Neural progenitor cell (in vitro differentiated cells): Measurements from ENCODE around the gene HADHB. TPM values are rescaled to one million over a fixed set of nuclear protein-coding genes. Genes with fewer than 3 reads are reported as not detected.

Experiments
- DNase-seq: peaks from one replicate; pipeline ENCODE4 v3.0.0-alpha.2; 2016; ENCODE audit warnings: low spot score
- H2AFZ ChIP-seq: fragments of 200-600 bp; sonication (generic); replicated peaks from 2 replicates; pipeline ENCODE4 v1.6.1; 2016; ENCODE audit warnings: antibody characterized with exemption
- H3F3A ChIP-seq: fragments of 200-600 bp; sonication (generic); 2 replicates; pipeline ENCODE4 v1.6.1; 2016; ENCODE audit warnings: antibody characterized with exemption, low read depth
- H3K27ac ChIP-seq: fragments of 200-600 bp; sonication (generic); 2 replicates; pipeline ENCODE4 v1.5.1; 2016; ENCODE audit warnings: mild to moderate bottlenecking
- H3K27me3 ChIP-seq: fragments of 200-600 bp; sonication (generic); 2 replicates; pipeline ENCODE4 v1.6.1; 2016; ENCODE audit warnings: mild to moderate bottlenecking, moderate library complexity
- H3K36me3 ChIP-seq: fragments of 200-600 bp; sonication (generic); 2 replicates; pipeline ENCODE4 v1.5.1; 2016
- H3K4me1 ChIP-seq: fragments of 200-600 bp; sonication (generic); 2 replicates; pipeline ENCODE4 v1.6.1; 2016; ENCODE audit warnings: mixed run types
- H3K4me2 ChIP-seq: fragments of 200-600 bp; sonication (generic); 2 replicates; pipeline ENCODE4 v1.6.1; 2016
- H3K4me3 ChIP-seq: fragments of 200-600 bp; sonication (generic); 2 replicates; pipeline ENCODE4 v1.5.1; 2016
- H3K79me2 ChIP-seq: fragments of 200-600 bp; sonication (generic); 2 replicates; pipeline ENCODE4 v1.6.1; 2016; ENCODE audit warnings: low read depth
- H3K9ac ChIP-seq: fragments of 200-600 bp; sonication (generic); 2 replicates; pipeline ENCODE4 v1.6.1; 2016
- H3K9me3 ChIP-seq: fragments of 200-600 bp; sonication (generic); 2 replicates; pipeline ENCODE4 v1.5.1; 2016; ENCODE audit warnings: low read depth
- H4K20me1 ChIP-seq: fragments of 200-600 bp; sonication (generic); 2 replicates; pipeline ENCODE4 v1.6.1; 2016; ENCODE audit warnings: low read depth
- H3K27ac Mint-ChIP-seq: 3 replicates; pipeline ENCODE4 v1.8.0; 2021; ENCODE audit warnings: mixed read lengths
- H3K27me3 Mint-ChIP-seq: 2 replicates; pipeline ENCODE4 v1.8.0; 2022; ENCODE audit warnings: low read depth, mild to moderate bottlenecking, inconsistent platforms, moderate library complexity, mixed read lengths; ENCODE audit not compliant: insufficient read depth
- H3K36me3 Mint-ChIP-seq: 3 replicates; pipeline ENCODE4 v1.8.0; 2021; ENCODE audit warnings: mixed read lengths
- H3K4me1 Mint-ChIP-seq: 3 replicates; pipeline ENCODE4 v1.8.0; 2021; ENCODE audit warnings: mixed read lengths
- H3K4me3 Mint-ChIP-seq: 3 replicates; pipeline ENCODE4 v1.8.0; 2021; ENCODE audit warnings: mild to moderate bottlenecking, moderate library complexity, mixed read lengths
- H3K9me3 Mint-ChIP-seq: 3 replicates; pipeline ENCODE4 v1.8.0; 2020; ENCODE audit warnings: mixed read lengths
- EZH2 ChIP-seq: fragments of 200-600 bp; sonication (generic); IDR thresholded peaks from 2 replicates; pipeline ENCODE4 v1.6.1; 2017; ENCODE audit warnings: antibody characterized with exemption, mild to moderate bottlenecking, moderate library complexity
- EZH2phosphoT487 ChIP-seq: fragments of 200-600 bp; sonication (generic); IDR thresholded peaks from 2 replicates; pipeline ENCODE4 v1.6.1; 2017; ENCODE audit warnings: antibody characterized with exemption
- total RNA-seq: library from RNA; depleted of rRNA; stranded (reverse); fragments of >200 nt; gene quantifications from 2 replicates; pipeline ENCODE4 v1.2.3, GENCODE V29; 2015; ENCODE audit warnings: low replicate concordance
- TF ChIP-seq, protein P1 (sequence below): fragments of 200-600 bp; sonication (generic); IDR thresholded peaks from 2 replicates; pipeline ENCODE4 v1.5.1; 2017; ENCODE audit warnings: antibody characterized with exemption, mild to moderate bottlenecking

The HADHB gene
- total RNA-seq, 1 donor from 2014 or later = 40.6 TPM

GRCh38 chr2:26238311-26238958 is 6.3 kb upstream of the HADHB start:
- Mint-ChIP-seq H3K4me1 (peaks cover 23% of the 10 kb centered on the region), H3K4me3 (no peak overlapping the region), H3K27ac (no peak overlapping the region), H3K36me3 (peaks cover 11% of the 10 kb centered on the region), H3K27me3 (no peaks in the 10 kb centered on the region), H3K9me3 (no peaks in the 10 kb centered on the region)
- Histone ChIP-seq H3K36me3 (no peaks in the 10 kb centered on the region), H3K4me3 (no peak overlapping the region), H3K4me2 (no peak overlapping the region), H3F3A (no peaks in the 10 kb centered on the region), H3K4me1 (no peaks in the 10 kb centered on the region), H3K9ac (no peak overlapping the region), H2AFZ (no peak overlapping the region), H3K9me3 (no peaks in the 10 kb centered on the region), H3K27ac (no peak overlapping the region), H4K20me1 (no peaks in the 10 kb centered on the region), H3K79me2 (peaks cover 40% of the 10 kb centered on the region), H3K27me3 (no peaks in the 10 kb centered on the region)
- TF ChIP-seq, protein P1, sequence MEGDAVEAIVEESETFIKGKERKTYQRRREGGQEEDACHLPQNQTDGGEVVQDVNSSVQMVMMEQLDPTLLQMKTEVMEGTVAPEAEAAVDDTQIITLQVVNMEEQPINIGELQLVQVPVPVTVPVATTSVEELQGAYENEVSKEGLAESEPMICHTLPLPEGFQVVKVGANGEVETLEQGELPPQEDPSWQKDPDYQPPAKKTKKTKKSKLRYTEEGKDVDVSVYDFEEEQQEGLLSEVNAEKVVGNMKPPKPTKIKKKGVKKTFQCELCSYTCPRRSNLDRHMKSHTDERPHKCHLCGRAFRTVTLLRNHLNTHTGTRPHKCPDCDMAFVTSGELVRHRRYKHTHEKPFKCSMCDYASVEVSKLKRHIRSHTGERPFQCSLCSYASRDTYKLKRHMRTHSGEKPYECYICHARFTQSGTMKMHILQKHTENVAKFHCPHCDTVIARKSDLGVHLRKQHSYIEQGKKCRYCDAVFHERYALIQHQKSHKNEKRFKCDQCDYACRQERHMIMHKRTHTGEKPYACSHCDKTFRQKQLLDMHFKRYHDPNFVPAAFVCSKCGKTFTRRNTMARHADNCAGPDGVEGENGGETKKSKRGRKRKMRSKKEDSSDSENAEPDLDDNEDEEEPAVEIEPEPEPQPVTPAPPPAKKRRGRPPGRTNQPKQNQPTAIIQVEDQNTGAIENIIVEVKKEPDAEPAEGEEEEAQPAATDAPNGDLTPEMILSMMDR = no peak
- TF ChIP-seq EZH2 (no peak), EZH2phosphoT487 (no peak)
- no peak for DNase-seq

GRCh38 chr2:26241928-26242436 is 2.8 kb upstream of the HADHB start:
- Histone ChIP-seq H2AFZ (no peak overlapping the region), H3K36me3 (no peaks in the 10 kb centered on the region), H3K9ac (no peak overlapping the region), H3K27me3 (no peaks in the 10 kb centered on the region), H3K4me2 (peak overlapping the region; percentile 87), H3K4me3 (peak overlapping the region; percentile 88), H3K27ac (no peak overlapping the region), H4K20me1 (peaks cover 4% of the 10 kb centered on the region), H3K9me3 (no peaks in the 10 kb centered on the region), H3K4me1 (peaks cover 7% of the 10 kb centered on the region), H3F3A (peaks cover 15% of the 10 kb centered on the region), H3K79me2 (peaks cover 69% of the 10 kb centered on the region)
- Mint-ChIP-seq H3K4me1 (peaks cover 39% of the 10 kb centered on the region), H3K27ac (no peak overlapping the region), H3K27me3 (peaks cover 2% of the 10 kb centered on the region), H3K4me3 (peak overlapping the region; percentile 70), H3K9me3 (peaks cover 2% of the 10 kb centered on the region), H3K36me3 (peaks cover 4% of the 10 kb centered on the region)
- TF ChIP-seq EZH2phosphoT487 (no peak), EZH2 (no peak)
- TF ChIP-seq, protein P1 = no peak
- DNase-seq = no peak

- Histone ChIP-seq H3F3A (peaks cover 15% of the 10 kb centered on the region), H3K4me3 (peak overlapping the region; percentile 88), H3K27me3 (no peaks in the 10 kb centered on the region), H3K36me3 (no peaks in the 10 kb centered on the region), H3K79me2 (peaks cover 86% of the 10 kb centered on the region), H3K9me3 (no peaks in the 10 kb centered on the region), H3K9ac (peak overlapping the region; percentile 63), H4K20me1 (peaks cover 4% of the 10 kb centered on the region), H3K4me1 (peaks cover 7% of the 10 kb centered on the region), H3K4me2 (peak overlapping the region; percentile 87), H3K27ac (no peak overlapping the region), H2AFZ (peak overlapping the region; percentile 45)
- Mint-ChIP-seq H3K4me1 (peaks cover 42% of the 10 kb centered on the region), H3K27ac (peak overlapping the region; percentile 99), H3K36me3 (no peaks in the 10 kb centered on the region), H3K27me3 (peaks cover 2% of the 10 kb centered on the region), H3K4me3 (peak overlapping the region; percentile 100), H3K9me3 (peaks cover 2% of the 10 kb centered on the region)
- TF ChIP-seq EZH2 (no peak), EZH2phosphoT487 (no peak)
- TF ChIP-seq, protein P1 = no peak
- DNase-seq = peak; percentile 40
Observed at GRCh38 chr2:26243470-26244308, 1.1 kb upstream of the HADHB start.
